Measurements from ENCODE around the gene TNIK. TPM values are rescaled to one million over a fixed set of nuclear protein-coding genes. Genes with fewer than 3 reads are reported as not detected.
A peak's percentile ranks its signal among the peaks of the same experiment; 100 is the strongest.

The TNIK gene
- total and polyA plus RNA-seq, 2 of the 13 experiments (the other 11 are each of a cell fraction or from before 2014, with no cell fraction given): 0.15 to 0.22 TPM

- TF ChIP-seq, protein P1, sequence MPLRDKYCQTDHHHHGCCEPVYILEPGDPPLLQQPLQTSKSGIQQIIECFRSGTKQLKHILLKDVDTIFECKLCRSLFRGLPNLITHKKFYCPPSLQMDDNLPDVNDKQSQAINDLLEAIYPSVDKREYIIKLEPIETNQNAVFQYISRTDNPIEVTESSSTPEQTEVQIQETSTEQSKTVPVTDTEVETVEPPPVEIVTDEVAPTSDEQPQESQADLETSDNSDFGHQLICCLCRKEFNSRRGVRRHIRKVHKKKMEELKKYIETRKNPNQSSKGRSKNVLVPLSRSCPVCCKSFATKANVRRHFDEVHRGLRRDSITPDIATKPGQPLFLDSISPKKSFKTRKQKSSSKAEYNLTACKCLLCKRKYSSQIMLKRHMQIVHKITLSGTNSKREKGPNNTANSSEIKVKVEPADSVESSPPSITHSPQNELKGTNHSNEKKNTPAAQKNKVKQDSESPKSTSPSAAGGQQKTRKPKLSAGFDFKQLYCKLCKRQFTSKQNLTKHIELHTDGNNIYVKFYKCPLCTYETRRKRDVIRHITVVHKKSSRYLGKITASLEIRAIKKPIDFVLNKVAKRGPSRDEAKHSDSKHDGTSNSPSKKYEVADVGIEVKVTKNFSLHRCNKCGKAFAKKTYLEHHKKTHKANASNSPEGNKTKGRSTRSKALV (CRISPR knock-in tag; IDR thresholded peaks at IDR 0.05): no peak
- TF ChIP-seq, protein P2, sequence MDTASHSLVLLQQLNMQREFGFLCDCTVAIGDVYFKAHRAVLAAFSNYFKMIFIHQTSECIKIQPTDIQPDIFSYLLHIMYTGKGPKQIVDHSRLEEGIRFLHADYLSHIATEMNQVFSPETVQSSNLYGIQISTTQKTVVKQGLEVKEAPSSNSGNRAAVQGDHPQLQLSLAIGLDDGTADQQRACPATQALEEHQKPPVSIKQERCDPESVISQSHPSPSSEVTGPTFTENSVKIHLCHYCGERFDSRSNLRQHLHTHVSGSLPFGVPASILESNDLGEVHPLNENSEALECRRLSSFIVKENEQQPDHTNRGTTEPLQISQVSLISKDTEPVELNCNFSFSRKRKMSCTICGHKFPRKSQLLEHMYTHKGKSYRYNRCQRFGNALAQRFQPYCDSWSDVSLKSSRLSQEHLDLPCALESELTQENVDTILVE (CRISPR knock-in tag; IDR thresholded peaks at IDR 0.05): no peak
- TF ChIP-seq POLR2AphosphoS5 (IDR thresholded peaks at IDR 0.05; ENCODE audit: low read depth, low read length): no peak
- no peak; the same call in 1 of the 2 replicates for TF ChIP-seq HMG20B (CRISPR knock-in tag; conservative IDR thresholded peaks at IDR 0.05)
- TF ChIP-seq TAF15 (IDR thresholded peaks at IDR 0.05; ENCODE audit: low read depth, low read length, poor library complexity, severe bottlenecking): no peak
- TF ChIP-seq ZFP36L1 (CRISPR knock-in tag; IDR thresholded peaks at IDR 0.05): no peak
- 0 out of 2 replicates have a peak, but pooled peaks have one; percentile 43 for TF ChIP-seq ISL2 (CRISPR knock-in tag; IDR thresholded peaks at IDR 0.05)
- no peak for TF ChIP-seq BCL3 (CRISPR knock-in tag; IDR thresholded peaks at IDR 0.05)
- no peak for TF ChIP-seq NFKB2 (CRISPR knock-in tag; IDR thresholded peaks at IDR 0.05; ENCODE audit: borderline replicate concordance)
- no peak for TF ChIP-seq FOSL1 (CRISPR knock-in tag; IDR thresholded peaks at IDR 0.05; ENCODE audit: borderline replicate concordance)
- TF ChIP-seq ATAD3A (CRISPR knock-in tag; IDR thresholded peaks at IDR 0.05): no peak
- TF ChIP-seq, protein P3, sequence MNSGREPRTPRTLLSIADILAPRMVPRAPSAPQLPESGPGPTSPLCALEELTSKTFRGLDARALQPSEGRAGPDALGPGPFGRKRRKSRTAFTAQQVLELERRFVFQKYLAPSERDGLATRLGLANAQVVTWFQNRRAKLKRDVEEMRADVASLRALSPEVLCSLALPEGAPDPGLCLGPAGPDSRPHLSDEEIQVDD (CRISPR knock-in tag; IDR thresholded peaks at IDR 0.05; ENCODE audit: borderline replicate concordance): no peak
- no peak for TF ChIP-seq ZNF10 (CRISPR knock-in tag; IDR thresholded peaks at IDR 0.05; ENCODE audit: borderline replicate concordance, low read depth)
- TF ChIP-seq ZNF142 (CRISPR knock-in tag; IDR thresholded peaks at IDR 0.05): no peak
- TF ChIP-seq PITX1 (CRISPR knock-in tag; IDR thresholded peaks at IDR 0.05): peak; percentile 37; the same call in 1 of the 2 replicates
- peak; percentile 51; the same call in 1 of the 2 replicates for TF ChIP-seq SOX5 (CRISPR knock-in tag; IDR thresholded peaks at IDR 0.05; ENCODE audit: borderline replicate concordance)
- no peak for TF ChIP-seq NFKBIZ (CRISPR knock-in tag; IDR thresholded peaks at IDR 0.05)
- no peak for TF ChIP-seq ZNF317 (CRISPR knock-in tag; IDR thresholded peaks at IDR 0.05)
- TF ChIP-seq E2F2 (CRISPR knock-in tag; IDR thresholded peaks at IDR 0.05; ENCODE audit: borderline replicate concordance): no peak
Observed at GRCh38 chr3:171157286-171157685, 302.9 kb downstream of the TNIK start (continued).

Measured in HepG2 (cell line).